Esophagus squamous epithelium (tissue), 5 donors: ENCODE measurements around the gene UBAC2. TPM values are rescaled to one million over a fixed set of nuclear protein-coding genes. Genes with fewer than 3 reads are reported as not detected.

Experiments used
- DNase-seq: peaks from one replicate; lab custom pipeline; 2025; lab: John Stamatoyannopoulos, UW
- H3K27ac ChIP-seq, 4 donors: fragments of 200-600 bp; sonication (generic); one replicate each; pipeline ENCODE4 v1.5.1; 2016 to 2019; ENCODE audit warnings: mild to moderate bottlenecking in 1 of 4
- H3K27me3 ChIP-seq, 4 donors: fragments of 200-600 bp; sonication (generic); 1 replicate in 3 of 4; 2 replicates in 1 of 4; pipeline versions ENCODE4 v1.5.1 to v1.6.0; 2017 to 2021; ENCODE audit warnings: antibody characterized with exemption in 1 of 4
- H3K36me3 ChIP-seq, 3 donors: fragments of 200-600 bp; sonication (generic); one replicate each; pipeline ENCODE4 v1.5.1; 2016 to 2019
- H3K4me1 ChIP-seq, 3 donors: fragments of 200-600 bp; sonication (generic); one replicate each; pipeline ENCODE4 v1.5.1; 2017 to 2019
- H3K4me3 ChIP-seq, 4 donors: fragments of 200-600 bp; sonication (generic); 1 replicate in 3 of 4; 2 replicates in 1 of 4; pipeline ENCODE4 v1.5.1; 2016 to 2019; ENCODE audit warnings: mild to moderate bottlenecking in 2 of 4, moderate library complexity in 1 of 4
- H3K9me3 ChIP-seq, 3 donors: fragments of 200-600 bp; sonication (generic); one replicate each; pipeline ENCODE4 v1.5.1; 2016 to 2019
- CTCF ChIP-seq, 6 experiments: fragments of 450-650 bp in 4 of 6; fragments of 200-600 bp in 2 of 6; sonication (generic) in 2 of 6; IDR thresholded peaks; one replicate each; pipeline ENCODE4 v1.5.1; 2016 to 2019; ENCODE audit warnings: antibody characterized with exemption in 6 of 6, mild to moderate bottlenecking in 4 of 6, moderate library complexity in 4 of 6
- POLR2A ChIP-seq, 4 donors: fragments of 450-650 bp; IDR thresholded peaks; one replicate each; pipeline ENCODE4 v1.6.1; 2017; ENCODE audit warnings: antibody characterized with exemption in 4 of 4, mild to moderate bottlenecking in 4 of 4, moderate library complexity in 3 of 4
- WGBS, 2 donors: methylation state at CpG; one replicate each; pipeline ENCODE4 v1.1.5; 2018; 5-methylcytosine and 5-hydroxymethylcytosine counted together
- intact Hi-C: fragments of 100-400 bp; cut with DNase I; formaldehyde crosslinking; loops from one replicate; pipeline ENCODE4 v1.15.0; 2022
- total RNA-seq, 4 donors: library from RNA; depleted of rRNA; stranded (reverse); fragments of >200 nt; gene quantifications; one replicate each; pipeline ENCODE4 v1.1.0, GENCODE V29; 2016
- donor health status: DM: yes; HTN: yes; CAD: no.

UBAC2 gene
- total RNA-seq, 4 donors from 2014 or later: 60.8 to 84.6 (median 75.0) TPM

GRCh38 chr13:99393791-99394735 lies 193.4 kb downstream of the UBAC2 start:
- Histone ChIP-seq H3K4me1 (peaks cover 0 to 12% (median 0%) of the 10 kb centered on the region in 3 donors), H3K27me3 (no peaks in the 10 kb centered on the region), H3K36me3 (no peaks in the 10 kb centered on the region), H3K4me3 (no peak overlapping the region), H3K27ac (no peak overlapping the region), H3K9me3 (no peaks in the 10 kb centered on the region)
- intact Hi-C loops: no loop called here
- TF ChIP-seq POLR2A (IDR thresholded peaks at IDR 0.05): no peak
- DNase-seq: no peak
- 82 to 89% methylated on average over 21 of the region's 21 CpGs for WGBS, 2 donors

GRCh38 chr13:99395436-99395835 lies 194.8 kb downstream of the UBAC2 start:
- no peaks in the 10 kb centered on the region for H3K36me3 ChIP-seq
- no peaks in the 10 kb centered on the region for H3K9me3 ChIP-seq
- no peaks in the 10 kb centered on the region for H3K27me3 ChIP-seq
- no peak for TF ChIP-seq POLR2A (IDR thresholded peaks at IDR 0.05)
- no peak for TF ChIP-seq CTCF (IDR thresholded peaks at IDR 0.05)
- 91 to 93% methylated on average over 6 to 7 of the region's 11 CpGs for WGBS, 2 donors
- DNase-seq: no peak
- no peak overlapping the region for H3K27ac ChIP-seq
- no peak overlapping the region for H3K4me3 ChIP-seq
- H3K4me1 ChIP-seq: peaks cover 0 to 12% (median 0%) of the 10 kb centered on the region in 3 donors
- intact Hi-C loops: no loop called here

GRCh38 chr13:99396446-99396845 lies 195.8 kb downstream of the UBAC2 start:
- DNase-seq: no peak

GRCh38 chr13:99398071-99398470 lies 197.4 kb downstream of the UBAC2 start:
- Histone ChIP-seq H3K9me3 (no peaks in the 10 kb centered on the region), H3K4me1 (no peaks in the 10 kb centered on the region), H3K27me3 (no peaks in the 10 kb centered on the region), H3K4me3 (no peak overlapping the region), H3K27ac (no peak overlapping the region), H3K36me3 (no peaks in the 10 kb centered on the region)
- 84 to 87% methylated on average over 8 to 9 of the region's 9 CpGs for WGBS, 2 donors
- DNase-seq: no peak
- TF ChIP-seq POLR2A (IDR thresholded peaks at IDR 0.05) (no peak), CTCF (IDR thresholded peaks at IDR 0.05) (no peak)
- intact Hi-C loops: no loop called here

More at GRCh38 chr13:99396446-99396845, 195.8 kb downstream of the UBAC2 start:
- 88 to 91% methylated on average over 7 of the region's 7 CpGs for WGBS, 2 donors
- intact Hi-C loops: no loop called here
- Histone ChIP-seq H3K9me3 (no peaks in the 10 kb centered on the region), H3K36me3 (no peaks in the 10 kb centered on the region), H3K4me3 (no peak overlapping the region), H3K4me1 (peaks cover 0 to 12% (median 0%) of the 10 kb centered on the region in 3 donors), H3K27me3 (no peaks in the 10 kb centered on the region), H3K27ac (no peak overlapping the region)
- TF ChIP-seq CTCF (IDR thresholded peaks at IDR 0.05) (no peak), POLR2A (IDR thresholded peaks at IDR 0.05) (no peak)

- Histone ChIP-seq H3K9me3 (no peaks in the 10 kb centered on the region), H3K4me1 (peaks cover 0 to 9% (median 0%) of the 10 kb centered on the region in 3 donors), H3K27ac (no peak overlapping the region), H3K36me3 (no peaks in the 10 kb centered on the region), H3K4me3 (no peak overlapping the region), H3K27me3 (no peaks in the 10 kb centered on the region)
- intact Hi-C loops: no loop called here
- DNase-seq: no peak
- 86 to 90% methylated on average over 7 to 9 of the region's 11 CpGs for WGBS, 2 donors
- no peak for TF ChIP-seq POLR2A (IDR thresholded peaks at IDR 0.05)
- no peak for TF ChIP-seq CTCF (IDR thresholded peaks at IDR 0.05)
Observed at GRCh38 chr13:99398916-99399622, 198.4 kb downstream of the UBAC2 start.
